Measurements from ENCODE around the gene RSRP1.
A peak's percentile ranks its signal among the peaks of the same experiment; 100 is the strongest.

RSRP1 gene

GRCh38 chr1:25217598-25218232 lies 29.5 kb downstream of the RSRP1 start:
- no peak for DNase-seq (ENCODE audit: low spot score)

- no peak for DNase-seq (ENCODE audit: low spot score)
Measured at GRCh38 chr1:25217015-25217414, 30.2 kb downstream of the RSRP1 start.

DNA sequence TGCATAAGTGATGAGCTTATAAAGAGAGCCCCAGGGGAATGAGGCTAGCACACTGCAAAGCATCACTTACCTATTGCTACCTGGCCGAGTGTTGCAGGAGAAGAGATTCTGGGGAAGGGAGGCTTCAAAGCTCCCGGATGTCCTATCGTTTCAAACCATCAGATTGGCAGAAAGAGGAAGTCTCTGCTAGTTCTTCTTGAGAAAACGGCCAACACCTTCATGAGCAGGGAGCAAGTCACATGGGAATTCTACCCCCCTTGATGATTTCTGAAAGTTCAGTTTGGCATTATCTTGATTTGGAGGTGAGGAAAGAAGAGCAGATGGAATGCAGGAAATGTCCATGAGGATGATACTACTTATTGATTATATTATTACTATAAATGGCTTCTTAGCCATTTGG lies 31.1 kb downstream of the RSRP1 start:
- no peak for DNase-seq (ENCODE audit: low spot score)

DNA sequence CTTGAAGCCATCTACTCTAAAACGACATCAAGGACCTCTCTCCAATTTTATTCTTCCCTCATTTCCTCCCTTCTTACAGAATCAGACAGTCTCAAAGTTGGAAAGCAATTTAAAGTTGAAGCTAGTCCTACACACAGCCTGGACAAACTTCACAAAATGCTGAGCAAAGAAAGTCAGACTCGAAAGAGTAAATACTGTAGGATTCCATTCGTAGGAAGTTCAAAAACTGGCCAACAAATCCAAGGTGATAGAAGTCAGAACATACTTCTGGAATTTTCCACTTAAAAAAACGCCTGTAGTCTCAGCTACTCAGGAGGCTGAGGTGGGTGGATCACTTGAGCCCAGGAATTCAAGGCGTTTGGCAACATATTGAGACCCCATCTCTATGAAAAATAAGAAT lies 34.5 kb downstream of the RSRP1 start:
- DNase-seq (ENCODE audit: low spot score), result no peak

DNA sequence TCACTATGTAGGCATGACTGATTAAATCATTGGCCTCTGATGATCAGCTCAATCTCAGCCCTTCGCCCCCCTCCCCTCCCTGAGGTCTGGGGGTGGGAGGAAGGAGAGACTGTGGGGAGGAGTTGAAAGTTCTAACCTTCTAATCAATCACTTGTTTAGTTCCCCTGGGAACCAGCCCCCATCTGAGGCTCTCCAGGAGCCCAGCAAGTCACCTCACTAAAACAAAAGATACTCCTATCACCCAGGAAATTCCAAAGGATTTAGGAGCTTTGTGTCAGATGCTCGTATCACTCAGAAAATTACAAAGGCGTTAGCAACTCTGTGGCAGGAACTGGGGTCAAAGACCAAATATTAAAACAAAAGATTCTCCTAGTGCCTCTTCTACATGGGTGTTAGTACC lies 36.5 kb downstream of the RSRP1 start:
- no peak for DNase-seq (ENCODE audit: low spot score)

DNA sequence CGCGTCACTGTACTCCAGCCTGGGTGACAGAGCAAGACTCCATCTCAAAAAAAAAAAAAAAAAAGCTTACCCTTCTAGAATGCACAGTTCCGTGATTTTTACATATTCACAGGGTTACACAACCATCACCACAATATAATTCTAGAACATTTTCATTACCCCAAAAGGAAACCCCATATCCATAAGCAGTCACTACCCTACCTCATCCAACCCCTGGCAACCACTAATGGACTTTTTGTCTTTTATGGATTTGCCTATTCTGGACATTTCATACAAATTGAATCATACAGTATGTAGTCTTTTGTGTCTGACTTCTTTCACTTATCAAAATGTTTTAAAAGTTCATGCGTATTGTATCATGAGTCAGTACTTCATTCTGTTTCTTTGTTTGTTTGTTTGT lies 37.7 kb downstream of the RSRP1 start:
- DNase-seq (ENCODE audit: low spot score), result no peak

DNA sequence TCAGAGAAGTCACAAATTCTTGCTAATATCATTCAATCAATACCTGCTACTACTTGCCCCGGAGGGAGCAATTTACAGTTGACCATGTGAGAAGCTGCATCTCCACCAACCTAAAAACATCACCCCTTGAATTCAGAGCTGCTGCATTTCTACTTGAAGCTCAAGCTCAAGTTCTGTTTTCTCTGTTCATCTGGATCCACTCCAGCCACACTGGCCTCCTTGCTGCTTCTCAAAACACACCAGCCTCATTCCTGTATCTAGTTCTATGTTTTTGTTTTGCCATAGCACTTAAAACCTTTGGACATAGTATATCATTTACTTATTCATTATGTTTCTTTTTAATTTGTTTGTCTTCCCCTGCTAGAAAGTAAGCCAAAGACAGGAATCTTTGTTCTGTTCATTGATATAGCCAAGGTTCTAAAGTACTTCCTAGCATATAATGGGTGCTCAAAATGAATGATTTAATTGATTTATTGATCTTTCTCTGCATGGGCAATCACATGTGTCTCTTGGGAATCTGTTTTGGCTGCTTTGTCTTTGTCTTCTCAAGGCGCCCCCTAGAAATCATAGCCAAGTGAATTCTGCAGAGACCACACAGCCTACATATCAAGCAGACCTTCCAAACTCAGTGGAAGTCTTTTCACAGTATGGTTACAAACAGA lies 38.6 kb downstream of the RSRP1 start:
- no peak for DNase-seq (ENCODE audit: low spot score)

DNA sequence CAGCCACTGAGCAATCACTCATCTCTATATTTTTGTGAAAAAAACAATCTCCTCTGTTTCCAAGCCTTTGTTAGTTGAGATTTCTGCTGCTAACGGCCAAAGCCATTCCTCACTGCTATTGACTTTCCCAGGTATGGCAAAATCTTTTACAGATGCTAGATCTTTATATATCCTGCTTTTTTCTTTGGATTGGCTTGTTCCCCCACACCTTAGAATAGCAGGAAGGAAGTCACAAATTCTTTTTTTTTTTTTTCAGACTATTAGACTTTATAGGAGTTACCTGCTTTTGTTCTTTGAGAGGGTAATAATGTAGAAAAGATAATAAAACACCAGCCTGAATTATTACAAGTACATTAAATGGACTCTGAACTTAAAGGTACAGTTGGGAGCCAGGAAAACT lies 39.2 kb downstream of the RSRP1 start:
- no peak for DNase-seq (ENCODE audit: low spot score)

DNA sequence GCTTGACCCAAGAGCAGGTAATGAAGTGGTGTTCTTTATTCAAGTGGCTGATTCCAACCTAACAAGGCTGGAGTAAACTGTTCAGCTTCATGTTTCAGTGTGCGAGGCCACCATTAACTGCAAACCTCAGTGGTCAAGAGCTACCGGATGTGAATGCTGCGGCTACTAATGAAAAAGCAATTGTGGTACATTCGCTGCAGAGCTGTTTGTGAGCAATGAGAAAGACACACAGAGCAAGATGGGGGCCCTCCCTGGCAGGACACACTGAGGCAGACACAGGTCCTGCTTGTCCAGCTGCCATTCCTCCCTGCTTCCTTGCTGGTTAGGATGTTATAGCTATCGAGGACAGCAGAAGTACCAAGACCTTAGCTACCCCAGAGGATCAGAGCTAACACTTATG lies 41.1 kb downstream of the RSRP1 start:
- DNase-seq (ENCODE audit: low spot score), result no peak

DNA sequence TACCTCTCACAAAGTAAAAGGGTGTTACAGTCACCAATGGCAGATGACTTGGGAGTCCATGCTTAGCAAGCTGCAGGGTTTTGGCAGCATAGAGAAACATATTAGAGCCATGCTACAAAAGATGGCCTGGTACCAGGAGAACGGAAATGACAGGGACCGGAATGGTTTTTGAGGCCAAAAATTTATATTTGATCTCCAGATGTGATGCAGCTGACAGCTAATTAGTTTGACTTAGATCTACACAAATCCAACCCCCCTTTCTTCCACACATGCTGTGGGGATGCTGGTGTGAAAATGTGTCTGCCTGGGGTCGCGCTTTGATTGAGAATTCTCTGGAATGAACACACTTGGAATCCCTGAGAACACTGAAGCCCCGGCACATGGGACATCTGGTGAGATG lies 41.5 kb downstream of the RSRP1 start:
- no peak for DNase-seq (ENCODE audit: low spot score)

DNA sequence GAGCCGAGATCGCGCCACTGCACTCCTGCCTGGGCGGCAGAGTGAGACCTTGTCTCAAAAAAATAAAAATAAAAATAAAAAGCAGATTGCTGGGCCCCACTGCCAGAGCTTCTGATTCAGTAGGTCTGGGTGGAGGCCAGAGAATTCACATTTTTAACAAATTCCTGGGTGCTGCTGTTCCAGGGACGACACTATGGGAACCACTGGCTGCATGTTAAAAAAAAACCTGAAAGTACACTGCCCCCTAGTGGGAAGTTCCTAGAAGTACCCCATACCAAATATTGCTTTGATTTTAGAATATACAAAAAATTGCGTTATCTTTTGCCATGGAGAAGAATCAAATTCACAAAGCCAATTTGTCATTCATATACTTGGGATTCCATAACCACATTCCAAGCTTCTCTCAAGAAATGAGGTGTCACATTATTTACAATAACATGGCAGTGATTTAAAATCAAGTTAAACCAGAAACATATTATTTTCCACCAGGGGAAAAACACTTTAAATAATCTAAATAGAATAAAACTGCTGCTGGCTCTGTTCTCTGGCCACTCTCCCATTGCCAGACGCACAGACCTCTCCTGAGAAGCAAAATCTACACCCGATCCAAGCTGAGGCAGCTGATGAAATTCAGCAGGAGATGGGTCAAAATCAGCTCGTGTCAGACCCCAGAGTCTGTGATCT lies 42.3 kb downstream of the RSRP1 start:
- DNase-seq (ENCODE audit: low spot score), result peak; percentile 39

- DNase-seq (ENCODE audit: low spot score), result no peak
Measured at GRCh38 chr1:25201006-25201405, 46.2 kb downstream of the RSRP1 start.

GRCh38 chr1:25199819-25200620 lies 47.2 kb downstream of the RSRP1 start:
- no peak for DNase-seq (ENCODE audit: low spot score)

DNA sequence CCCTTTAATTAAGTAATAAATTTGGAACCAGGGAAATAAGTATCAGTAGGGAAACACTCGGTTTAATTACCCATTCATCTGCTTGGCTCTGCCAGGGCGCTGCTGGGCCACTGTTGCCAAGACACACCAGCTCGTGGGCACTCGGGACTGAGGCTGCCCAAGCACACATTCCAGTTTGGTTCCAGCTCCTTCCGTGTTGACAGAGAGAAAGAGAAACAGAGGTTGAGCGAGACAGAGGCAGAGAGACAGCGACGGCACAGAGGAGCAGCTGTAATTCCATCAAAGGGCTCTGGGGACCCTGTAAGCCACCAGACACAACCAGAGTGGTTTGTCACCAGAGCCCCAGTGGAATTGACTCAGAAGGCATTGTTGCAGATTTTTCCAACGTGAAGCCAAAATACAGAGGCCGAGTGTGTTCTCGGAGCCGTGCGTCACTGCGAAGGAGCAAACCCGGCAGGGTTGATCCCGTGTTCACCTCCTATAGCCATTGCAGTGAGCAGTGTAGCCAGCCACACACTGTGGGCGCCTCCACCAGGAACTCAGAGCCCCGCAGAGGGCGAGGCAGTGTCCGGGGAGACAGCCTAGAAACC lies 48.5 kb downstream of the RSRP1 start:
- DNase-seq (ENCODE audit: low spot score), result peak; percentile 84

DNA sequence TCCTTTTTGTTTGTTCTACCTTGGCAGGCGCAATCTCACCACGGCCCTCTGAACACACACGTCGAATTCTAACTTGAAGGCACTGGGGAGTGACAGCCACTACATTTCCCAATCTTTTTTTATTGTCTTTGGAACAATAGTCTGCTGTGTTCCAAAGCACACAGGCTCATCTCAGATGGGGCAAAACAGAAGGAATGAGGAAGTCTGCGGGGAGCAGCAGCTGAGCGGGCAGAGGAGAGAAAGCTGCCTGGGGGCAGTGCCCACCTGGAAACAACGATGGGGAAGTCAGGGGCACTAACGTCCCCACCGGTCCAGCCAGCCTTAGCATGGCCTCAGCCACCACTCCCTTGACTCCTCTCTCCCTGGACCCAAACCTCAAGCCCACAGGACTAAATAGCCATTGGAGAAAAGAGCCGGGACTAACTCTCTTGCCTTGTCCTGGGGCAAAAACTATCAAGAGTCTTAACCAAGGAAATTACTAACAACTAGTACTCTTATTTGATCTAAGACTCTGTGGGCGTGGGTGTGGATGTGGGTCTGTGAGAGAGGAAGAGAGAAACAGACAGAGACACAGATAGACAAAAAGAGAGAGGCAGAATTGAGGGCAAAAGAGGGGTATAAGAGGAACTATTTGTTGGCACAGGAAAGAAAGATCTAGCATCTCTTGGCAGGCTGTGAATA lies 49.1 kb downstream of the RSRP1 start:
- peak; percentile 47 for DNase-seq (ENCODE audit: low spot score)

DNA sequence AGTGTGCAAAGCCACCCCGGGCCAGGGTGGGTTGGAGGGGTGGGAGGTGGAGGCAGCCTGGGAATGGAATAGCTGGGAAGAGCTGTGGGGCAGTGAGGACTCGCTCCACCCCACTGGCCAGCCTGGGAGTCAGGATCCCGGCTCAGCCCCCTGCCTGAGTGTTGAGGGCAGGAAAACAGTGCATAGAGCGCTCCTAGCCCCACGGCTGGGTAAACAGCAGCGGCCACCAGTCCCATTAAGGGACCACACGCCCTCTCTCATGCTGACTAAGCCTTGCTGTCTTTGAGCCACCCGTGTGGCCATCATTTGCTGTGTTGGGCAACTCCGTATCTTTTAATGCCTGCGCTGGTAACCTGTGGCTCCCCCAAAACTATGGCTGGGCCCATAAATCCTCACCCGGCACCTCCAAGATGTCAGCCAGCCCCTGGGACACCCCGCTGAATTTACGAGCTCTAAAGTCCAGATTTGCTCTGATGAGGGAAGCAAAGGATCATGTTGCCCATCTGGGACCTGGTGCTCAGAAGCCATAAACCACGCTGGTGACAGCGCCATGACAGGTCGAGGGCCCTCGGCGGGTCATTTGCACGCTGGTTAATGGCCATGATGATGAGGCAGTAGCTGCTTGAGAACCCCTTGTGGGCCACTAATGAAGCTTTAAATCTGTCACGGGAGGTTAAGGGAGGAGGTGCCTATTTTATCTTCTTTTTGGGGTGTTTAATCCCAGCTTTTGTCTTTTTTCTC lies 49.8 kb downstream of the RSRP1 start:
- DNase-seq (ENCODE audit: low spot score), result no peak

GRCh38 chr1:25196830-25197229 lies 50.4 kb downstream of the RSRP1 start:
- DNase-seq (ENCODE audit: low spot score), result no peak

DNA sequence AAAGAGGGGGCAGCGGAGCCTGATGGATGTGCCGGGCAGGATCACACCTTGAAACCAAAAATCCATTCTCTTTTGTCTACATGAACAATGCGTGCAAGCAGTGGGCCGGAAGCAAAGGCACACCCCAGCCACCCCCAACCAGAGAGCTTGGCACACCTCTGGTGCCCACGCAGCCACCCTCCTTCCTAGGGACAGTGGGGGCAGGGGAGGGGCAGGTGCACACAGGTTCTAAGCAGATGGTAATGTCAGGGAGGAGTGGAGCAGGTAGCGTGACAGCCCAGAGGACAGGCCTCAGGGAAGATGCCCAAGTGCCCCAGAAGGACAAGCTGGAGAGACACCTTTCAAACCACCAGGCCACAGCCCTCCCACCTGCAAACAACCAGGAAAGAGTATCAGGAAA lies 51.4 kb downstream of the RSRP1 start:
- no peak for DNase-seq (ENCODE audit: low spot score)

GRCh38 chr1:25194572-25195020 lies 52.7 kb downstream of the RSRP1 start:
- DNase-seq (ENCODE audit: low spot score), result no peak

DNA sequence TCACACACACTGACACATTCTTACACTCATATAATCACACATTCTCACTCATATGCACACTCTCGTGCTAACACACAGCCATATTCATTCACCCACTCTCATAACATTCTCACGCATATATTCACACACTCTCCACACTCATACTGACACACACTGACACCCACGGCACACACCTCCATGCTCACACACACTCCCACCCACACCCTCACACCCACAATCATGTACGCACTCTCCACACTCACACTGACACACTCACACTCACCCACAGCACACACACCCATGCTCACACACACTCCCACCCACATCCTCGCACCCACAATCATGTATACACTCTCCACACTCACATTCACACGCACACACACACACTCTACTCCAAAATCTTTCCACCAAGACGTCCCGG lies 53.2 kb downstream of the RSRP1 start:
- no peak for DNase-seq (ENCODE audit: low spot score)

DNA sequence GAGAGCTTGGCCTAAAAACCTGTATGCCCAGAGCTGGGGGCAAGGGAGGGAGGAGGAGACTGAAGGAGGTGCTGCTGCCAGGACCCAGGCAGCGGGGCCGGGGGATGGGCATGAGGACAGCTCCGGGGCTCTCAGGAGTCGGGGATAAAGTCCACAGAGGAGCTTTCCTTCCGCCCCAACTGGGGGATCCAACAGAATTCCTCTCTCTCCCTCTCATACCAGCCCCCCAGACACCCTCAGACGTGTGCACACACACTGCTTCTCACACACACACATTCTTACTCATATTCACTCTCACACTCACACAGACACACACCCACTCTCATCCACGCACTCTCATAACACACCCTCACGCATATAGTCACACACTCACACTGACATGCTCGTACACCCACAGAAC lies 54.0 kb downstream of the RSRP1 start:
- no peak for DNase-seq (ENCODE audit: low spot score)

Data from Ammon's horn (tissue), 1 donor.